CD4-positive, alpha-beta T cell treated with Interleukin-21 for 1 hour (primary cell): ENCODE measurements around the gene PRKCD.

Source experiments
- DNase-seq: peaks from one replicate; pipeline ENCODE4 v3.0.0-alpha.2; 2020

The PRKCD gene

GRCh38 chr3:53160660-53161449 is at the start of gene PRKCD:
PRKCD (plus strand) TSS chr3:53161209; CDS start chr3:53178423, 17,214 bp downstream.
- DNase-seq = peak; percentile 84

GRCh38 chr3:53111822-53112221 is 49.2 kb upstream of the PRKCD start:
- no peak for DNase-seq

GRCh38 chr3:53113293-53114010 is 47.6 kb upstream of the PRKCD start:
- DNase-seq = no peak

- peak; percentile 83 for DNase-seq
Observed at GRCh38 chr3:53114011-53114400, 47.0 kb upstream of the PRKCD start.

- DNase-seq = no peak
Observed at GRCh38 chr3:53114412-53115074, 46.5 kb upstream of the PRKCD start.

- no peak for DNase-seq
Observed at GRCh38 chr3:53116956-53117355, 44.1 kb upstream of the PRKCD start.

- no peak for DNase-seq
Observed at GRCh38 chr3:53120336-53120735, 40.7 kb upstream of the PRKCD start.

- DNase-seq = no peak
Observed at GRCh38 chr3:53122255-53122932, 38.6 kb upstream of the PRKCD start.

GRCh38 chr3:53122933-53123305 is 38.1 kb upstream of the PRKCD start:
- no peak for DNase-seq

- no peak for DNase-seq
Observed at GRCh38 chr3:53123510-53123909, 37.5 kb upstream of the PRKCD start.

GRCh38 chr3:53123953-53124352 is 37.1 kb upstream of the PRKCD start:
- no peak for DNase-seq

- no peak for DNase-seq
Observed at GRCh38 chr3:53126601-53127000, 34.4 kb upstream of the PRKCD start.

- DNase-seq = no peak
Observed at GRCh38 chr3:53129344-53129743, 31.7 kb upstream of the PRKCD start.

GRCh38 chr3:53130179-53131061 is 30.6 kb upstream of the PRKCD start, which contains the start of gene RFT1:
RFT1 (minus strand) TSS chr3:53130435; CDS start chr3:53130400, 35 bp downstream.
- DNase-seq = peak; percentile 98

GRCh38 chr3:53131096-53131495 is 29.9 kb upstream of the PRKCD start:
- DNase-seq = no peak

- no peak for DNase-seq
Observed at GRCh38 chr3:53132347-53132746, 28.7 kb upstream of the PRKCD start.

GRCh38 chr3:53134631-53135232 is 26.3 kb upstream of the PRKCD start:
- DNase-seq = peak; percentile 69

- DNase-seq = no peak
Observed at GRCh38 chr3:53137221-53137620, 23.8 kb upstream of the PRKCD start.

GRCh38 chr3:53137835-53138446 is 23.1 kb upstream of the PRKCD start:
- no peak for DNase-seq

- DNase-seq = no peak
Observed at GRCh38 chr3:53139906-53140846, 20.8 kb upstream of the PRKCD start.
